K562 (cell line): ENCODE data around the gene HPS1. TPM values are rescaled to one million over a fixed set of nuclear protein-coding genes. Genes with fewer than 3 reads are reported as not detected.
A peak's percentile ranks its signal among the peaks of the same experiment; 100 is the strongest.

ENCODE experiments used
- ATF3 ChIP-seq, 2 experiments: fragments of 450-650 bp in 1 of 2; sonication (generic) in 1 of 2; formaldehyde crosslinking in 1 of 2; IDR thresholded peaks in 1 of 2; conservative IDR thresholded peaks in 1 of 2; 2 replicates each; pipeline versions ENCODE4 v1.6.1 to v1.8.1; 2016 to 2023; ENCODE audit warnings: mild to moderate bottlenecking in 2 of 2, moderate library complexity in 2 of 2, inconsistent platforms in 1 of 2, missing genetic modification reagents in 1 of 2
- ATF4 ChIP-seq: fragments of 450-650 bp; formaldehyde crosslinking; IDR thresholded peaks from 2 replicates; pipeline ENCODE4 v1.4.0; 2022; ENCODE audit warnings: mild to moderate bottlenecking, moderate library complexity
- ATF6 ChIP-seq: sonication (generic); formaldehyde crosslinking; IDR thresholded peaks from 2 replicates; pipeline ENCODE4 v1.4.0; 2020; ENCODE audit warnings: mild to moderate bottlenecking, missing genetic modification reagents
- FOS ChIP-seq: IDR thresholded peaks from 3 replicates; pipeline ENCODE4 v1.6.1; 2011; ENCODE audit not compliant: insufficient read length; ENCODE audit errors: extremely low read depth
- FOXA3 ChIP-seq, 2 experiments: fragments of 450-650 bp in 1 of 2; sonication (generic) in 1 of 2; formaldehyde crosslinking; IDR thresholded peaks in 1 of 2; conservative IDR thresholded peaks in 1 of 2; 2 replicates each; pipeline versions ENCODE4 v1.4.0 to v1.8.0; 2020 to 2022; ENCODE audit warnings: mild to moderate bottlenecking in 2 of 2, missing genetic modification reagents in 1 of 2
- GABPB1 ChIP-seq: sonication (generic); formaldehyde crosslinking; IDR thresholded peaks from 2 replicates; pipeline ENCODE4 v1.8.0; 2022; ENCODE audit warnings: mild to moderate bottlenecking, missing genetic modification reagents
- HDGF ChIP-seq: fragments of 450-650 bp; IDR thresholded peaks from 2 replicates; pipeline ENCODE4 v1.6.1; 2016
- KLF13 ChIP-seq: fragments of 450-650 bp; IDR thresholded peaks from 2 replicates; pipeline ENCODE4 v1.6.1; 2016; ENCODE audit warnings: missing genetic modification characterization, low read depth, mild to moderate bottlenecking, missing compliant biosample characterization, moderate library complexity, borderline replicate concordance
- LEF1 ChIP-seq: fragments of 450-650 bp; IDR thresholded peaks from 2 replicates; pipeline ENCODE4 v1.6.1; 2016; ENCODE audit warnings: mild to moderate bottlenecking
- MED1 ChIP-seq: sonication (generic); formaldehyde crosslinking; IDR thresholded peaks from 2 replicates; pipeline ENCODE4 v1.8.1; 2023; ENCODE audit warnings: missing genetic modification reagents, borderline replicate concordance
- PHB2 ChIP-seq: fragments of 450-650 bp; IDR thresholded peaks from 2 replicates; pipeline ENCODE4 v1.6.1; 2017; ENCODE audit warnings: low read depth
- PRPF4 ChIP-seq: fragments of 200-400 bp; formaldehyde crosslinking; IDR thresholded peaks from one replicate; pipeline ENCODE4 v1.6.1; 2017; ENCODE audit warnings: low read length, low read depth, mild to moderate bottlenecking; ENCODE audit not compliant: insufficient read depth, poor library complexity, severe bottlenecking
- RBM15 ChIP-seq: fragments of 200-400 bp; formaldehyde crosslinking; IDR thresholded peaks from 2 replicates; pipeline ENCODE4 v1.6.1; 2018; ENCODE audit warnings: mild to moderate bottlenecking, low read length, moderate library complexity; ENCODE audit not compliant: insufficient read depth
- THRA ChIP-seq: fragments of 450-650 bp; IDR thresholded peaks from 2 replicates; pipeline ENCODE4 v1.6.1; 2017; ENCODE audit warnings: mild to moderate bottlenecking, moderate library complexity
- TSC22D4 ChIP-seq: fragments of 450-650 bp; IDR thresholded peaks from 2 replicates; pipeline ENCODE4 v1.6.1; 2016; ENCODE audit warnings: missing genetic modification characterization, missing biosample characterization, control low read depth
- ZNF274 ChIP-seq: IDR thresholded peaks from 2 replicates; pipeline ENCODE4 v1.6.1; 2011; ENCODE audit warnings: low read depth, mild to moderate bottlenecking, low read length, moderate library complexity, borderline replicate concordance
- ZNF280B ChIP-seq: fragments of 250-450 bp; sonication (Bioruptor Pico); IDR thresholded peaks from 2 replicates; pipeline ENCODE4 v1.5.1; 2021; ENCODE audit warnings: mild to moderate bottlenecking
- ZNF316 ChIP-seq: fragments of 450-650 bp; IDR thresholded peaks from 2 replicates; pipeline ENCODE4 v1.6.1; 2016
- ZNF766 ChIP-seq: fragments of 200-800 bp; sonication (Bioruptor generic); conservative IDR thresholded peaks from 2 replicates; pipeline ENCODE4 v1.6.1; 2016; ENCODE audit warnings: missing genetic modification characterization, missing compliant biosample characterization
- polyA plus RNA-seq, 8 experiments: library from polyadenylated mRNA; depleted of rRNA in 4 of 8; stranded (reverse) in 5 of 8; unstranded in 3 of 8; fragments of >200 nt; fragmentation: Nextera tagmentation in 2 of 8; fragmentation: Illumina TruSeq in 1 of 8; extraction: Ambion mirVana in 2 of 8; extraction: Trizol in 1 of 8; gene quantifications; 2 replicates each; pipeline versions ENCODE4 v1.2.1 to v1.2.3, GENCODE V29; 2011 to 2014; ENCODE audit warnings: inconsistent platforms in 1 of 8, missing spikeins in 1 of 8
- total RNA-seq, 7 experiments: library from RNA; depleted of rRNA in 6 of 7; stranded (reverse); fragments of >200 nt in 6 of 7; fragmentation: Illumina TruSeq in 2 of 7; extraction: Trizol in 2 of 7; gene quantifications; 2 replicates each; pipeline versions ENCODE4 v1.2.1 to v1.2.3, GENCODE V29; 2011 to 2021; ENCODE audit warnings: low replicate concordance in 1 of 7

The HPS1 gene
- total and polyA plus RNA-seq, 9 of the 15 experiments (the other 6 are each of a cell fraction or from before 2014, with no cell fraction given): 18.1 to 43.6 (median 26.3) TPM

GRCh38 chr10:98466861-98467505 is 20.2 kb upstream of the HPS1 start (continued):
- no peak for TF ChIP-seq THRA
- peak; percentile 72 for TF ChIP-seq ZNF316
- peak; percentile 55; the same call in 1 of the 2 replicates for TF ChIP-seq KLF13 (tag)
- no peak for TF ChIP-seq PRPF4
- TF ChIP-seq GABPB1 (CRISPR knock-in tag): peak; percentile 46; the same call in 1 of the 2 replicates
- TF ChIP-seq FOXA3 (CRISPR knock-in tag; conservative IDR thresholded peaks at IDR 0.05 in 1 of 2, IDR thresholded peaks at IDR 0.05 in 1 of 2): 0 out of 4 replicates have a peak, but pooled peaks of 1 of the 2 experiments have one; percentile 22
- TF ChIP-seq MED1 (CRISPR knock-in tag): no peak
- peak; percentile 4; the same call in 1 of the 2 replicates for TF ChIP-seq ATF4
- TF ChIP-seq FOS: no peak
- peak; percentile 76 for TF ChIP-seq HDGF
- TF ChIP-seq ATF3 (IDR thresholded peaks at IDR 0.05): peak; percentile 71; the same call in 1 of the 2 replicates
- TF ChIP-seq ATF3 (CRISPR knock-in tag; conservative IDR thresholded peaks at IDR 0.05): no peak
- no peak for TF ChIP-seq RBM15
- 0 out of 2 replicates have a peak, but pooled peaks have one; percentile 17 for TF ChIP-seq ATF6
- peak; percentile 75 for TF ChIP-seq LEF1
- TF ChIP-seq ZNF274: no peak
- TF ChIP-seq ZNF766: 0 out of 2 replicates have a peak, but pooled peaks have one; percentile 0
- TF ChIP-seq TSC22D4 (tag): no peak
- TF ChIP-seq PHB2: no peak
- TF ChIP-seq ZNF280B (CRISPR knock-in tag): no peak
